Endothelial cell of umbilical vein (primary cell): ENCODE results near the gene NFATC2. TPM values are rescaled to one million over a fixed set of nuclear protein-coding genes. Genes with fewer than 3 reads are reported as not detected.

Experiments used
- BruUV-seq: library from RNA; stranded (reverse); fragments of 400-500 nt; replicated peaks from 2 replicates; lab custom pipeline; 2021; lab: Mats Ljungman, UMichigan
- CTCF ChIA-PET: fragments of 300-600, 350-600 bp; sonication (Branson Sonifier 250); formaldehyde crosslinking; loops from one replicate; lab custom pipeline; 2021; ENCODE audit warnings: antibody characterized with exemption, inconsistent platforms; lab: Charles Lee
- POLR2A ChIA-PET: fragments of 300-600, 350-600 bp; sonication (Branson Sonifier 250); formaldehyde crosslinking; loops from one replicate; lab custom pipeline; 2021; ENCODE audit warnings: antibody characterized with exemption, inconsistent platforms; lab: Charles Lee
- DNase-seq: peaks from one replicate; pipeline ENCODE4 v3.0.0-alpha.2; 2011; ENCODE audit warnings: low read depth, low spot score
- FAIRE-seq: peaks from 2 replicates; lab custom pipeline; 2011; peaks lifted over from hg19 to GRCh38; lab: Jason Lieb, UNC
- H2AFZ ChIP-seq: 2 replicates; pipeline ENCODE4 v1.6.0; 2012; ENCODE audit warnings: low read depth, low read length, control low read depth, inconsistent platforms
- H3K27ac ChIP-seq: 2 replicates; pipeline ENCODE4 v1.5.1; 2011; ENCODE audit warnings: low read depth, mild to moderate bottlenecking, control low read depth, low read length, moderate library complexity; ENCODE audit not compliant: insufficient read depth
- H3K27me3 ChIP-seq, 2 experiments: 2 replicates each; pipeline versions ENCODE4 v1.6.0 to v1.6.1; 2011; ENCODE audit warnings: low read length in 2 of 2, mixed read lengths in 1 of 2; ENCODE audit not compliant: control insufficient read depth in 2 of 2, insufficient read depth in 2 of 2
- H3K36me3 ChIP-seq, 2 experiments: 2 replicates in 1 of 2; 3 replicates in 1 of 2; pipeline ENCODE4 v1.5.1; 2011; ENCODE audit warnings: low read length in 2 of 2, mild to moderate bottlenecking in 1 of 2, moderate library complexity in 1 of 2; ENCODE audit not compliant: control insufficient read depth in 2 of 2, insufficient read depth in 2 of 2; ENCODE audit errors: extremely low read depth in 1 of 2
- H3K4me1 ChIP-seq: 3 replicates; pipeline ENCODE4 v1.5.1; 2011; ENCODE audit warnings: mild to moderate bottlenecking, low read length; ENCODE audit not compliant: control insufficient read depth, insufficient read depth; ENCODE audit errors: extremely low read depth
- H3K4me2 ChIP-seq: 2 replicates; pipeline ENCODE4 v1.6.1; 2011; ENCODE audit warnings: low read length, control low read depth, mixed read lengths; ENCODE audit not compliant: insufficient read depth
- H3K4me3 ChIP-seq, 3 experiments: fragments of 200-600 bp in 1 of 3; sonication (generic), shearing (Covaris generic) in 1 of 3; replicated peaks in 1 of 3; 2 replicates each; pipeline ENCODE4 v1.5.1; 2011 to 2016; ENCODE audit warnings: control low read depth in 3 of 3, low read length in 3 of 3, mild to moderate bottlenecking in 2 of 3, inconsistent platforms in 1 of 3, low read depth in 1 of 3, moderate library complexity in 1 of 3; ENCODE audit not compliant: insufficient read depth in 1 of 3
- H3K79me2 ChIP-seq: 2 replicates; pipeline ENCODE4 v1.6.0; 2012; ENCODE audit warnings: low read length, inconsistent platforms; ENCODE audit not compliant: control insufficient read depth, insufficient read depth
- H3K9ac ChIP-seq: replicated peaks from 2 replicates; pipeline ENCODE3; 2011; ENCODE audit warnings: low read length, control low read depth; ENCODE audit not compliant: insufficient read depth; ENCODE audit errors: extremely low read depth
- H3K9me1 ChIP-seq: replicated peaks from 3 replicates; pipeline ENCODE4 v1.6.0; 2011; ENCODE audit warnings: mild to moderate bottlenecking, low read length; ENCODE audit not compliant: control insufficient read depth, insufficient read depth; ENCODE audit errors: extremely low read depth
- H3K9me3 ChIP-seq: replicated peaks from 2 replicates; pipeline ENCODE4 v1.5.1; 2012; ENCODE audit warnings: low read length, inconsistent platforms; ENCODE audit not compliant: control insufficient read depth, insufficient read depth
- H4K20me1 ChIP-seq: replicated peaks from 2 replicates; pipeline ENCODE3; 2011; ENCODE audit warnings: mild to moderate bottlenecking, low read length; ENCODE audit not compliant: control insufficient read depth, insufficient read depth; ENCODE audit errors: extremely low read depth
- EZH2 ChIP-seq: IDR thresholded peaks from 2 replicates; pipeline ENCODE4 v1.6.1; 2012; ENCODE audit warnings: borderline replicate concordance, low read depth, mild to moderate bottlenecking, moderate library complexity, low read length, inconsistent platforms; ENCODE audit not compliant: severe bottlenecking
- FOS ChIP-seq: IDR thresholded peaks from 2 replicates; pipeline ENCODE4 v1.6.1; 2011; ENCODE audit warnings: mild to moderate bottlenecking, low read length, moderate library complexity, borderline replicate concordance; ENCODE audit not compliant: insufficient read depth
- JUN ChIP-seq: IDR thresholded peaks from 2 replicates; pipeline ENCODE4 v1.6.1; 2011; ENCODE audit warnings: borderline replicate concordance, low read depth; ENCODE audit not compliant: insufficient read length, insufficient read depth
- MYC ChIP-seq: IDR thresholded peaks from one replicate; pipeline ENCODE4 v1.6.1; 2011; ENCODE audit warnings: mild to moderate bottlenecking, low read depth, low read length
- POLR2A ChIP-seq: IDR thresholded peaks from 2 replicates; pipeline ENCODE4 v1.6.1; 2012; ENCODE audit warnings: low read depth, mild to moderate bottlenecking, control low read depth, low read length
- POLR2AphosphoS5 ChIP-seq: IDR thresholded peaks from 2 replicates; pipeline ENCODE4 v1.6.1; 2012; ENCODE audit warnings: low read depth, mild to moderate bottlenecking, control low read depth, low read length, moderate library complexity; ENCODE audit not compliant: insufficient read depth
- dilution Hi-C: fragments of 300-500 bp; cut with MboI; formaldehyde crosslinking; loops from one replicate; pipeline ENCODE4 v1.15.0; 2019; ENCODE audit warnings: low sequenced_read_pairs; ENCODE audit not compliant: extremely low pct_ligation_motif_present
- intact Hi-C: fragments of 100-400 bp; cut with micrococcal nuclease; formaldehyde crosslinking; loops from one replicate; pipeline ENCODE4 v1.10.0; 2022
- polyA plus RNA-seq, 4 experiments: library from polyadenylated mRNA; depleted of rRNA in 3 of 4; stranded (reverse) in 3 of 4; unstranded in 1 of 4; fragments of >200 nt; gene quantifications; 2 replicates each; pipeline versions ENCODE4 v1.2.1 to v1.2.3, GENCODE V29; 2011 to 2012; ENCODE audit warnings: missing spikeins in 1 of 4
- total RNA-seq: library from RNA; stranded (reverse); gene quantifications from 2 replicates; pipeline ENCODE4 v1.2.3, GENCODE V29; 2021
- TF ChIP-seq, protein P1 (sequence below), 2 donors: IDR thresholded peaks; 1 replicate in 1 of 2; 2 replicates in 1 of 2; pipeline ENCODE4 v1.5.1; 2011; ENCODE audit warnings: low read length in 2 of 2, mild to moderate bottlenecking in 2 of 2, moderate library complexity in 2 of 2, control low read depth in 1 of 2, inconsistent platforms in 1 of 2, low read depth in 1 of 2; ENCODE audit not compliant: insufficient read depth in 1 of 2; ENCODE audit errors: extremely low read depth in 1 of 2
- TF ChIP-seq, protein P2 (sequence below): IDR thresholded peaks from 2 replicates; pipeline ENCODE4 v1.6.1; 2011; ENCODE audit not compliant: insufficient read depth, insufficient read length

Gene NFATC2
- total and polyA plus RNA-seq, 2 donors (not counting 3 experiments of a cell fraction or from before 2014, with no cell fraction given), result 3.1 to 13.0 TPM

DNA sequence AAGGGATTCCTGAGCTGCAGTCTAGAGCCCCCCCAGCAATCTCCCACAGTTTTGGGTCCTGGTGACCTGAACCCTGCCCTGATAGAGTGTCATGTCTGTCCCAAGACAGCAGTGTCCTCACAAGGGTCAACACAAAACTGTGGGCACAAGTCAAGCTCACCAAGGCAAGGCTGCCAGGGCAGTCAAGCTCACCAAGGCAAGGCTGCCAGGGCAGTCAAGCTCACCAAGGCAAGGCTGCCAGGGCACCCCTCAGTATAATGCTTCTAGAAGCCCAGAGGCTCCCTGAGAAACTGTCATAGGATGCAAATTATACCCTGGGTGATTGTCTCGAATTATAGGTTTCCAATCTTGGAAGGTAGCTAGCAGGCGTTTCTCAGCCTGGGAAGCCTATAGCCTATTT, 108.5 kb downstream of the NFATC2 start:
- ChIA-PET POLR2A (no interaction called here), CTCF (interaction anchor here (0.7 to 1.0 kb wide), 2 partner anchors 48 to 62 kb away, joined by 3 to 4 read pairs; no protein-coding TSS in a partner anchor)
- dilution Hi-C loops (no loop called here), intact Hi-C loops (no loop called here)
- Histone ChIP-seq H3K9me1 (no peaks in the 10 kb centered on the region), H4K20me1 (no peaks in the 10 kb centered on the region), H3K9ac (no peak overlapping the region), H3K27ac (no peak overlapping the region), H3K4me2 (no peak overlapping the region), H3K4me3 (no peak overlapping the region), H3K36me3 (peaks cover 0 to 10% of the 10 kb centered on the region in 2 experiments), H3K79me2 (no peaks in the 10 kb centered on the region), H3K4me1 (peaks cover 2% of the 10 kb centered on the region), H2AFZ (no peak overlapping the region), H3K27me3 (no peaks in the 10 kb centered on the region), H3K9me3 (no peaks in the 10 kb centered on the region)
- BruUV-seq, result no TSS peak
- TF ChIP-seq, protein P1, sequence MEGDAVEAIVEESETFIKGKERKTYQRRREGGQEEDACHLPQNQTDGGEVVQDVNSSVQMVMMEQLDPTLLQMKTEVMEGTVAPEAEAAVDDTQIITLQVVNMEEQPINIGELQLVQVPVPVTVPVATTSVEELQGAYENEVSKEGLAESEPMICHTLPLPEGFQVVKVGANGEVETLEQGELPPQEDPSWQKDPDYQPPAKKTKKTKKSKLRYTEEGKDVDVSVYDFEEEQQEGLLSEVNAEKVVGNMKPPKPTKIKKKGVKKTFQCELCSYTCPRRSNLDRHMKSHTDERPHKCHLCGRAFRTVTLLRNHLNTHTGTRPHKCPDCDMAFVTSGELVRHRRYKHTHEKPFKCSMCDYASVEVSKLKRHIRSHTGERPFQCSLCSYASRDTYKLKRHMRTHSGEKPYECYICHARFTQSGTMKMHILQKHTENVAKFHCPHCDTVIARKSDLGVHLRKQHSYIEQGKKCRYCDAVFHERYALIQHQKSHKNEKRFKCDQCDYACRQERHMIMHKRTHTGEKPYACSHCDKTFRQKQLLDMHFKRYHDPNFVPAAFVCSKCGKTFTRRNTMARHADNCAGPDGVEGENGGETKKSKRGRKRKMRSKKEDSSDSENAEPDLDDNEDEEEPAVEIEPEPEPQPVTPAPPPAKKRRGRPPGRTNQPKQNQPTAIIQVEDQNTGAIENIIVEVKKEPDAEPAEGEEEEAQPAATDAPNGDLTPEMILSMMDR (IDR thresholded peaks at IDR 0.05; ENCODE audit: extremely low read depth in 1 of 2, insufficient read depth in 1 of 2, low read depth in 1 of 2, low read length in 2 of 2), result no peak
- no peak for TF ChIP-seq FOS
- TF ChIP-seq MYC, result no peak
- no peak for TF ChIP-seq EZH2
- TF ChIP-seq POLR2A, result no peak
- TF ChIP-seq POLR2AphosphoS5, result no peak
- TF ChIP-seq JUN, result no peak
- TF ChIP-seq, protein P2, sequence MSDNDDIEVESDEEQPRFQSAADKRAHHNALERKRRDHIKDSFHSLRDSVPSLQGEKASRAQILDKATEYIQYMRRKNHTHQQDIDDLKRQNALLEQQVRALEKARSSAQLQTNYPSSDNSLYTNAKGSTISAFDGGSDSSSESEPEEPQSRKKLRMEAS, result no peak
- no peak for FAIRE-seq
- no peak for DNase-seq
